ENCODE results near the gene GRIK2. TPM values are rescaled to one million over a fixed set of nuclear protein-coding genes. Genes with fewer than 3 reads are reported as not detected.

The GRIK2 gene
- total and polyA plus RNA-seq, 2 donors (not counting 3 experiments of a cell fraction or from before 2014, with no cell fraction given), result not detected

- dilution Hi-C loops (cut with MboI; ENCODE audit: extremely low pct_ligation_motif_present, low sequenced_read_pairs), result no loop called here
- no peaks in the 10 kb centered on the region for H4K20me1 ChIP-seq (replicated peaks; ENCODE audit: control insufficient read depth, extremely low read depth, insufficient read depth, low read length)
- H2AFZ ChIP-seq (ENCODE audit: low read depth, low read length), result no peak overlapping the region
- H3K9me1 ChIP-seq (replicated peaks; ENCODE audit: control insufficient read depth, extremely low read depth, insufficient read depth, low read length), result no peaks in the 10 kb centered on the region
- FAIRE-seq, result no peak
- H3K4me2 ChIP-seq (ENCODE audit: insufficient read depth, low read length), result no peak overlapping the region
- no peak for DNase-seq (ENCODE audit: low read depth, low spot score)
- ChIA-PET POLR2A (no interaction called here), CTCF (no interaction called here)
- no peaks in the 10 kb centered on the region for H3K36me3 ChIP-seq (ENCODE audit: control insufficient read depth in 2 of 2, extremely low read depth in 1 of 2, insufficient read depth in 2 of 2, low read length in 2 of 2)
- no peaks in the 10 kb centered on the region for H3K27me3 ChIP-seq (ENCODE audit: control insufficient read depth in 2 of 2, insufficient read depth in 2 of 2, low read length in 2 of 2)
- no peak overlapping the region for H3K27ac ChIP-seq (ENCODE audit: insufficient read depth, low read depth, low read length)
- H3K9ac ChIP-seq (replicated peaks; ENCODE audit: extremely low read depth, insufficient read depth, low read length), result no peak overlapping the region
- no TSS peak for BruUV-seq (replicated peaks)
- no peak overlapping the region for H3K4me3 ChIP-seq (replicated peaks in 1 of 3; ENCODE audit: insufficient read depth in 1 of 3, low read depth in 1 of 3, low read length in 3 of 3)
- H3K9me3 ChIP-seq (replicated peaks; ENCODE audit: control insufficient read depth, insufficient read depth, low read length), result no peaks in the 10 kb centered on the region
- H3K79me2 ChIP-seq (ENCODE audit: control insufficient read depth, insufficient read depth, low read length), result no peaks in the 10 kb centered on the region
- H3K4me1 ChIP-seq (ENCODE audit: control insufficient read depth, extremely low read depth, insufficient read depth, low read length), result no peaks in the 10 kb centered on the region
- intact Hi-C loops (cut with micrococcal nuclease), result no loop called here
- TF ChIP-seq POLR2AphosphoS5 (IDR thresholded peaks at IDR 0.05; ENCODE audit: insufficient read depth, low read depth, low read length), result no peak
- TF ChIP-seq FOS (IDR thresholded peaks at IDR 0.05; ENCODE audit: borderline replicate concordance, insufficient read depth, low read length), result no peak
Observed at GRCh38 chr6:101777646-101778045, 384.1 kb downstream of the GRIK2 start.

- H3K27ac ChIP-seq (ENCODE audit: insufficient read depth, low read depth, low read length), result no peak overlapping the region
- ChIA-PET POLR2A (no interaction called here), CTCF (interaction anchor here (1.5 kb wide), 1 partner anchor 19 kb away, joined by 4 read pairs; no protein-coding TSS in a partner anchor)
- no peak overlapping the region for H2AFZ ChIP-seq (ENCODE audit: low read depth, low read length)
- no peak overlapping the region for H3K4me2 ChIP-seq (ENCODE audit: insufficient read depth, low read length)
- H3K9ac ChIP-seq (replicated peaks; ENCODE audit: extremely low read depth, insufficient read depth, low read length), result no peak overlapping the region
- dilution Hi-C loops (cut with MboI; ENCODE audit: extremely low pct_ligation_motif_present, low sequenced_read_pairs) (no loop called here), intact Hi-C loops (cut with micrococcal nuclease) (no loop called here)
- no peaks in the 10 kb centered on the region for H3K9me1 ChIP-seq (replicated peaks; ENCODE audit: control insufficient read depth, extremely low read depth, insufficient read depth, low read length)
- no peaks in the 10 kb centered on the region for H4K20me1 ChIP-seq (replicated peaks; ENCODE audit: control insufficient read depth, extremely low read depth, insufficient read depth, low read length)
- H3K36me3 ChIP-seq (ENCODE audit: control insufficient read depth in 2 of 2, extremely low read depth in 1 of 2, insufficient read depth in 2 of 2, low read length in 2 of 2), result no peaks in the 10 kb centered on the region
- DNase-seq (ENCODE audit: low read depth, low spot score) (no peak), FAIRE-seq (no peak)
- no peaks in the 10 kb centered on the region for H3K79me2 ChIP-seq (ENCODE audit: control insufficient read depth, insufficient read depth, low read length)
- H3K4me3 ChIP-seq (replicated peaks in 1 of 3; ENCODE audit: insufficient read depth in 1 of 3, low read depth in 1 of 3, low read length in 3 of 3), result no peak overlapping the region
- no peaks in the 10 kb centered on the region for H3K4me1 ChIP-seq (ENCODE audit: control insufficient read depth, extremely low read depth, insufficient read depth, low read length)
- BruUV-seq (replicated peaks), result no TSS peak
- no peaks in the 10 kb centered on the region for H3K27me3 ChIP-seq (ENCODE audit: control insufficient read depth in 2 of 2, insufficient read depth in 2 of 2, low read length in 2 of 2)
- H3K9me3 ChIP-seq (replicated peaks; ENCODE audit: control insufficient read depth, insufficient read depth, low read length), result no peaks in the 10 kb centered on the region
- TF ChIP-seq GATA2 (IDR thresholded peaks at IDR 0.05; ENCODE audit: insufficient read depth, insufficient read length, low read depth, low read length) (no peak), JUN (IDR thresholded peaks at IDR 0.05; ENCODE audit: borderline replicate concordance, insufficient read depth, insufficient read length, low read depth) (no peak), POLR2AphosphoS5 (IDR thresholded peaks at IDR 0.05; ENCODE audit: insufficient read depth, low read depth, low read length) (no peak), FOS (IDR thresholded peaks at IDR 0.05; ENCODE audit: borderline replicate concordance, insufficient read depth, low read length) (no peak), POLR2A (IDR thresholded peaks at IDR 0.05; ENCODE audit: low read depth, low read length) (no peak), MAX (IDR thresholded peaks at IDR 0.05; ENCODE audit: insufficient read depth, insufficient read length) (no peak), CTCF (IDR thresholded peaks at IDR 0.05; ENCODE audit: extremely low read depth in 1 of 2, insufficient read depth in 1 of 2, low read depth in 1 of 2, low read length in 2 of 2) (no peak)
Observed at GRCh38 chr6:101779051-101779844, 385.7 kb downstream of the GRIK2 start.

Data from endothelial cell of umbilical vein (primary cell).